HepG2 (cell line): ENCODE results near the gene MCU. TPM values are rescaled to one million over a fixed set of nuclear protein-coding genes. Genes with fewer than 3 reads are reported as not detected.

Source experiments
- CBX2 ChIP-seq, 2 experiments: fragments of 200-600 bp in 1 of 2; sonication (generic); formaldehyde crosslinking in 1 of 2; IDR thresholded peaks; 2 replicates each; pipeline versions ENCODE4 v1.7.0 to v1.8.1; 2018 to 2022; ENCODE audit warnings: low read depth in 2 of 2, low read length in 1 of 2, mild to moderate bottlenecking in 1 of 2, missing genetic modification reagents in 1 of 2
- EZH2 ChIP-seq: conservative IDR thresholded peaks from 2 replicates; pipeline ENCODE4 v1.6.1; 2012; ENCODE audit warnings: mild to moderate bottlenecking, low read depth, low read length, moderate library complexity
- HOXA7 ChIP-seq: sonication (generic); formaldehyde crosslinking; IDR thresholded peaks from 2 replicates; pipeline ENCODE4 v1.8.1; 2022; ENCODE audit warnings: mild to moderate bottlenecking, missing genetic modification reagents, moderate library complexity
- MXD4 ChIP-seq: IDR thresholded peaks from 2 replicates; pipeline ENCODE4 v1.6.1; 2016; ENCODE audit warnings: mild to moderate bottlenecking, missing biosample characterization, missing genetic modification reagents
- NFKB2 ChIP-seq: sonication (generic); formaldehyde crosslinking; IDR thresholded peaks from 2 replicates; pipeline ENCODE4 v1.4.0; 2020; ENCODE audit warnings: missing genetic modification reagents, borderline replicate concordance
- PHB2 ChIP-seq: fragments of 450-650 bp; IDR thresholded peaks from 2 replicates; pipeline ENCODE4 v1.6.1; 2018; ENCODE audit not compliant: partially characterized antibody
- RAD21 ChIP-seq: fragments of 450-650 bp; formaldehyde crosslinking; IDR thresholded peaks from 2 replicates; pipeline ENCODE4 v1.5.0; 2020; ENCODE audit warnings: mild to moderate bottlenecking
- RELA ChIP-seq: sonication (generic); formaldehyde crosslinking; IDR thresholded peaks from 2 replicates; pipeline ENCODE4 v1.4.0; 2020; ENCODE audit warnings: missing genetic modification reagents
- SCMH1 ChIP-seq: sonication (generic); formaldehyde crosslinking; IDR thresholded peaks from 2 replicates; pipeline ENCODE4 v1.9.0; 2021; ENCODE audit warnings: missing genetic modification reagents, mild to moderate bottlenecking, borderline replicate concordance
- SOX13 ChIP-seq, 3 experiments: fragments of 450-650 bp in 1 of 3; sonication (generic) in 1 of 3; formaldehyde crosslinking in 1 of 3; IDR thresholded peaks in 2 of 3; conservative IDR thresholded peaks in 1 of 3; 2 replicates each; pipeline versions ENCODE4 v1.5.0 to v1.6.1; 2016 to 2020; ENCODE audit warnings: antibody characterized with exemption in 1 of 3, mild to moderate bottlenecking in 1 of 3, missing compliant biosample characterization in 1 of 3, missing genetic modification reagents in 1 of 3, moderate library complexity in 1 of 3
- ZNF225 ChIP-seq: sonication (generic); formaldehyde crosslinking; IDR thresholded peaks from 2 replicates; pipeline ENCODE4 v1.4.0; 2020; ENCODE audit warnings: mild to moderate bottlenecking, missing genetic modification reagents
- ZNF335 ChIP-seq: sonication (generic); formaldehyde crosslinking; IDR thresholded peaks from 2 replicates; pipeline ENCODE4 v1.4.0; 2020; ENCODE audit warnings: missing genetic modification reagents
- ZNF713 ChIP-seq: sonication (generic); formaldehyde crosslinking; IDR thresholded peaks from 2 replicates; pipeline ENCODE4 v1.4.0; 2020; ENCODE audit warnings: mild to moderate bottlenecking, missing genetic modification reagents
- ZNF749 ChIP-seq: sonication (generic); formaldehyde crosslinking; IDR thresholded peaks from 2 replicates; pipeline ENCODE4 v1.8.0; 2022; ENCODE audit warnings: mild to moderate bottlenecking, missing genetic modification reagents, moderate library complexity, borderline replicate concordance
- ZNF766 ChIP-seq: sonication (generic); formaldehyde crosslinking; IDR thresholded peaks from 2 replicates; pipeline ENCODE4 v1.5.0; 2020; ENCODE audit warnings: missing genetic modification reagents, borderline replicate concordance
- ZNF777 ChIP-seq: sonication (generic); formaldehyde crosslinking; IDR thresholded peaks from 2 replicates; pipeline ENCODE4 v1.4.0; 2020; ENCODE audit warnings: missing genetic modification reagents
- polyA plus RNA-seq, 8 experiments: library from polyadenylated mRNA; depleted of rRNA in 3 of 8; stranded (reverse) in 7 of 8; unstranded in 1 of 8; fragments of >200 nt; fragmentation: Illumina TruSeq in 4 of 8; extraction: Trizol in 4 of 8; gene quantifications; 2 replicates each; pipeline versions ENCODE4 v1.2.1 to v1.2.3, GENCODE V29; 2011 to 2016; ENCODE audit warnings: low read depth in 4 of 8, missing spikeins in 1 of 8, mixed read lengths in 1 of 8; ENCODE audit not compliant: insufficient read depth in 1 of 8
- total RNA-seq, 5 experiments: library from RNA; depleted of rRNA; stranded (reverse); fragments of >200 nt; fragmentation: Illumina TruSeq; extraction: Trizol; gene quantifications; 2 replicates each; pipeline ENCODE4 v1.2.3, GENCODE V29; 2016; ENCODE audit warnings: low read depth in 1 of 5
- TF ChIP-seq, protein P1 (sequence below): sonication (generic); formaldehyde crosslinking; IDR thresholded peaks from 2 replicates; pipeline ENCODE4 v1.5.1; 2020; ENCODE audit warnings: mild to moderate bottlenecking, missing genetic modification reagents
- TF ChIP-seq, protein P2 (sequence below): sonication (generic); formaldehyde crosslinking; IDR thresholded peaks from 2 replicates; pipeline ENCODE4 v1.5.0; 2020; ENCODE audit warnings: mild to moderate bottlenecking, missing genetic modification reagents, moderate library complexity
- TF ChIP-seq, protein P3 (sequence below): sonication (generic); formaldehyde crosslinking; IDR thresholded peaks from 2 replicates; pipeline ENCODE4 v1.5.0; 2020; ENCODE audit warnings: mild to moderate bottlenecking, missing genetic modification reagents

Gene MCU
- total and polyA plus RNA-seq, 2 of the 13 experiments (the other 11 are each of a cell fraction or from before 2014, with no cell fraction given) = 25.9 to 64.5 TPM

DNA sequence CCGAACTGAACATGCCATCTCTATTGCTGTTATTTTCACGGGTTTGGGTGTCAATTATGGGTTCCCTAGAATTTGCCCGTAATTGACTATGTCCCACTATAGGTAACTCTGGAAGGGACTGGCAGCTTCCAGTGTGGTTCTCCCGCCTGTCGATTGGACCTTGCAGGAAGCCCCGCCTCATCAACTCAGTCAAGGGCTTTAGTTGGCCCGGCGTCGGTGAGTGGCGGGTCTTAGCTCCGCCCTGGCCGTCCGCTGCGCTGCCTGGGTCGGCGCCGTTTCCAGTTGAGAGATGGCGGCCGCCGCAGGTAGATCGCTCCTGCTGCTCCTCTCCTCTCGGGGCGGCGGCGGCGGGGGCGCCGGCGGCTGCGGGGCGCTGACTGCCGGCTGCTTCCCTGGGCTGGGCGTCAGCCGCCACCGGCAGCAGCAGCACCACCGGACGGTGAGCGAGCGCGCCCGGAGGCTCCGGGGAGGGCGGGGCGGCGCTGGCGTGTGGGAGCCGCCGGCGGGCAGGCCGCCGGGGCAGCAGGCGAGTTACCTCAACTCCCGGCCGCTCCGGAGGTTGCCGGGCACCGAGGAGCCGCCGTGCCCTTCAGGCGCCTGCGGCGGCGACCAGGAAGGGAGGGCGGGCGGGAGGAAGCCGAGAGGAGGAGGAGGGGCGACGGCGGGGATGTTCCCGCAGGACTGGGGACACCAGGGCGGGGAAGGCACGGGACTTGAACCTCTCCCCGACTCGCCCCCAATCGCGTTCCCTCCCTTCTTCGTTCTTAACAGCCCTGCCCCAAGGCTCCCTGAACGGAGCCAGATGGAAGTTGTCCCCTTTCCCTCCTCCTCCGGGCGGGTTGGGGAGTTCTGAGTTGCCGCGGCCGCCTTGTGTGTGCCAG is at the start of gene MCU (continued):
- TF ChIP-seq SCMH1 = no peak
- TF ChIP-seq ZNF225 (CRISPR knock-in tag) = no peak
- TF ChIP-seq NFKB2 = peak; percentile 77; the same call in 1 of the 2 replicates
- no peak for TF ChIP-seq SOX13 (IDR thresholded peaks at IDR 0.05)
- TF ChIP-seq SOX13 (CRISPR knock-in tag; conservative IDR thresholded peaks at IDR 0.05 in 1 of 2, IDR thresholded peaks at IDR 0.05 in 1 of 2) = peak in 1 of 2 experiments; percentile 5; a peak in 1 of 4 replicates
- TF ChIP-seq, protein P1, sequence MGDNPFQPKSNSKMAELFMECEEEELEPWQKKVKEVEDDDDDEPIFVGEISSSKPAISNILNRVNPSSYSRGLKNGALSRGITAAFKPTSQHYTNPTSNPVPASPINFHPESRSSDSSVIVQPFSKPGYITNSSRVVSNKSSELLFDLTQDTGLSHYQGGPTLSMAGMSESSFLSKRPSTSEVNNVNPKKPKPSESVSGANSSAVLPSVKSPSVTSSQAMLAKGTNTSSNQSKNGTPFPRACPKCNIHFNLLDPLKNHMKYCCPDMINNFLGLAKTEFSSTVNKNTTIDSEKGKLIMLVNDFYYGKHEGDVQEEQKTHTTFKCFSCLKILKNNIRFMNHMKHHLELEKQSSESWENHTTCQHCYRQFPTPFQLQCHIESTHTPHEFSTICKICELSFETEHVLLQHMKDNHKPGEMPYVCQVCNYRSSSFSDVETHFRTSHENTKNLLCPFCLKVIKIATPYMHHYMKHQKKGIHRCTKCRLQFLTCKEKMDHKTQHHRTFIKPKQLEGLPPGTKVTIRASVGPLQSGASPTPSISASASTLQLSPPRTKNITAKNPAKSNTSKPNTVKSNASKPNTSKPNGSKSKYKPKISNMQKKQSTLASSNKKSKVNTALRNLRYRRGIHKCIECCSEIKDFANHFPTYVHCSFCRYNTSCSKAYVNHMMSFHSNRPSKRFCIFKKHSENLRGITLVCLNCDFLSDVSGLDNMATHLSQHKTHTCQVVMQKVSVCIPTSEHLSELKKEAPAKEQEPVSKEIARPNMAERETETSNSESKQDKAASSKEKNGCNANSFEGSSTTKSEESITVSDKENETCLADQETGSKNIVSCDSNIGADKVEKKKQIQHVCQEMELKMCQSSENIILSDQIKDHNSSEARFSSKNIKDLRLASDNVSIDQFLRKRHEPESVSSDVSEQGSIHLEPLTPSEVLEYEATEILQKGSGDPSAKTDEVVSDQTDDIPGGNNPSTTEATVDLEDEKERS = no peak
- TF ChIP-seq ZNF749 (CRISPR knock-in tag) = 0 out of 2 replicates have a peak, but pooled peaks have one; percentile 45
- TF ChIP-seq ZNF713 (CRISPR knock-in tag) = no peak
- no peak for TF ChIP-seq CBX2 (IDR thresholded peaks at IDR 0.05; ENCODE audit: low read depth, low read length)
- TF ChIP-seq CBX2 (CRISPR knock-in tag; IDR thresholded peaks at IDR 0.05; ENCODE audit: low read depth) = no peak
- no peak for TF ChIP-seq EZH2
- no peak for TF ChIP-seq ZNF766 (CRISPR knock-in tag)
- no peak for TF ChIP-seq RELA (CRISPR knock-in tag)
- no peak for TF ChIP-seq PHB2
- TF ChIP-seq, protein P2, sequence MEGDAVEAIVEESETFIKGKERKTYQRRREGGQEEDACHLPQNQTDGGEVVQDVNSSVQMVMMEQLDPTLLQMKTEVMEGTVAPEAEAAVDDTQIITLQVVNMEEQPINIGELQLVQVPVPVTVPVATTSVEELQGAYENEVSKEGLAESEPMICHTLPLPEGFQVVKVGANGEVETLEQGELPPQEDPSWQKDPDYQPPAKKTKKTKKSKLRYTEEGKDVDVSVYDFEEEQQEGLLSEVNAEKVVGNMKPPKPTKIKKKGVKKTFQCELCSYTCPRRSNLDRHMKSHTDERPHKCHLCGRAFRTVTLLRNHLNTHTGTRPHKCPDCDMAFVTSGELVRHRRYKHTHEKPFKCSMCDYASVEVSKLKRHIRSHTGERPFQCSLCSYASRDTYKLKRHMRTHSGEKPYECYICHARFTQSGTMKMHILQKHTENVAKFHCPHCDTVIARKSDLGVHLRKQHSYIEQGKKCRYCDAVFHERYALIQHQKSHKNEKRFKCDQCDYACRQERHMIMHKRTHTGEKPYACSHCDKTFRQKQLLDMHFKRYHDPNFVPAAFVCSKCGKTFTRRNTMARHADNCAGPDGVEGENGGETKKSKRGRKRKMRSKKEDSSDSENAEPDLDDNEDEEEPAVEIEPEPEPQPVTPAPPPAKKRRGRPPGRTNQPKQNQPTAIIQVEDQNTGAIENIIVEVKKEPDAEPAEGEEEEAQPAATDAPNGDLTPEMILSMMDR = no peak
- peak; percentile 64; the same call in 1 of the 2 replicates for TF ChIP-seq RAD21
- TF ChIP-seq, protein P3, sequence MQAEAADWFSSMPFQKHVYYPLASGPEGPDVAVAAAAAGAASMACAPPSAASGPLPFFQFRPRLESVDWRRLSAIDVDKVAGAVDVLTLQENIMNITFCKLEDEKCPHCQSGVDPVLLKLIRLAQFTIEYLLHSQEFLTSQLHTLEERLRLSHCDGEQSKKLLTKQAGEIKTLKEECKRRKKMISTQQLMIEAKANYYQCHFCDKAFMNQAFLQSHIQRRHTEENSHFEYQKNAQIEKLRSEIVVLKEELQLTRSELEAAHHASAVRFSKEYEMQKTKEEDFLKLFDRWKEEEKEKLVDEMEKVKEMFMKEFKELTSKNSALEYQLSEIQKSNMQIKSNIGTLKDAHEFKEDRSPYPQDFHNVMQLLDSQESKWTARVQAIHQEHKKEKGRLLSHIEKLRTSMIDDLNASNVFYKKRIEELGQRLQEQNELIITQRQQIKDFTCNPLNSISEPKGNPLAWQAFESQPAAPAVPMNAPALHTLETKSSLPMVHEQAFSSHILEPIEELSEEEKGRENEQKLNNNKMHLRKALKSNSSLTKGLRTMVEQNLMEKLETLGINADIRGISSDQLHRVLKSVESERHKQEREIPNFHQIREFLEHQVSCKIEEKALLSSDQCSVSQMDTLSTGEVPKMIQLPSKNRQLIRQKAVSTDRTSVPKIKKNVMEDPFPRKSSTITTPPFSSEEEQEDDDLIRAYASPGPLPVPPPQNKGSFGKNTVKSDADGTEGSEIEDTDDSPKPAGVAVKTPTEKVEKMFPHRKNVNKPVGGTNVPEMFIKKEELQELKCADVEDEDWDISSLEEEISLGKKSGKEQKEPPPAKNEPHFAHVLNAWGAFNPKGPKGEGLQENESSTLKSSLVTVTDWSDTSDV (CRISPR knock-in tag) = no peak
- peak; percentile 67 for TF ChIP-seq ZNF777 (CRISPR knock-in tag)
- TF ChIP-seq ZNF335 = 0 out of 2 replicates have a peak, but pooled peaks have one; percentile 28
- no peak for TF ChIP-seq MXD4
- no peak for TF ChIP-seq HOXA7 (CRISPR knock-in tag)
